Bronchial epithelial cell (primary cell): ENCODE results near the gene PRRT1. TPM values are rescaled to one million over a fixed set of nuclear protein-coding genes. Genes with fewer than 3 reads are reported as not detected.

ENCODE experiments used
- DNase-seq: peaks from one replicate; pipeline ENCODE4 v3.0.0-alpha.2; 2010; ENCODE audit warnings: low read depth
- FAIRE-seq: peaks from 2 replicates; lab custom pipeline; 2011; peaks lifted over from hg19 to GRCh38; lab: Jason Lieb, UNC
- H3K27me3 ChIP-seq: 2 replicates; pipeline ENCODE4 v1.5.1; 2011; ENCODE audit warnings: low read length; ENCODE audit not compliant: control insufficient read depth, insufficient read depth
- H3K36me3 ChIP-seq: 2 replicates; pipeline ENCODE4 v1.5.1; 2011; ENCODE audit warnings: low read length; ENCODE audit not compliant: control insufficient read depth, insufficient read depth
- H3K4me3 ChIP-seq: 2 replicates; pipeline ENCODE4 v1.5.1; 2011; ENCODE audit warnings: mild to moderate bottlenecking, low read depth, low read length, control low read depth
- CTCF ChIP-seq: IDR thresholded peaks from 2 replicates; pipeline ENCODE4 v1.5.1; 2011; ENCODE audit warnings: mild to moderate bottlenecking, moderate library complexity, low read length, control low read depth, inconsistent platforms; ENCODE audit not compliant: insufficient read depth, severe bottlenecking
- total RNA-seq: library from RNA; depleted of rRNA; stranded (reverse); fragments of >200 nt; gene quantifications from 2 replicates; pipeline ENCODE4 v1.2.1, GENCODE V29; 2014

PRRT1 gene
- total RNA-seq, 1 donor from 2014 or later: not detected

GRCh38 chr6:32170294-32170693, 18.6 kb upstream of the PRRT1 start:
- Histone ChIP-seq H3K36me3 (peaks cover 16% of the 10 kb centered on the region), H3K27me3 (no peaks in the 10 kb centered on the region), H3K4me3 (no peak overlapping the region)
- no peak for FAIRE-seq
- no peak for TF ChIP-seq CTCF
- DNase-seq: no peak

- Histone ChIP-seq H3K27me3 (no peaks in the 10 kb centered on the region), H3K4me3 (no peak overlapping the region), H3K36me3 (peaks cover 16% of the 10 kb centered on the region)
- DNase-seq (no peak), FAIRE-seq (no peak)
- no peak for TF ChIP-seq CTCF
These were observed 17.3 kb upstream of the PRRT1 start for GRCh38 chr6:32168807-32169591.

GRCh38 chr6:32168350-32168749, 16.6 kb upstream of the PRRT1 start:
- Histone ChIP-seq H3K27me3 (no peaks in the 10 kb centered on the region), H3K36me3 (peaks cover 16% of the 10 kb centered on the region), H3K4me3 (no peak overlapping the region)
- no peak for TF ChIP-seq CTCF
- DNase-seq: no peak
- FAIRE-seq: no peak

GRCh38 chr6:32167761-32168262, 16.1 kb upstream of the PRRT1 start:
- DNase-seq (no peak), FAIRE-seq (no peak)
- Histone ChIP-seq H3K4me3 (no peak overlapping the region), H3K27me3 (no peaks in the 10 kb centered on the region), H3K36me3 (peaks cover 18% of the 10 kb centered on the region)
- no peak for TF ChIP-seq CTCF

- H3K4me3 ChIP-seq: no peak overlapping the region
- no peak for TF ChIP-seq CTCF
- no peaks in the 10 kb centered on the region for H3K27me3 ChIP-seq
- no peak for FAIRE-seq
- no peak for DNase-seq
- peaks cover 18% of the 10 kb centered on the region for H3K36me3 ChIP-seq
These were observed 15.5 kb upstream of the PRRT1 start for GRCh38 chr6:32167154-32167760.
